Psoas muscle (tissue), 8 donors: ENCODE measurements around the gene ISOC2. TPM values are rescaled to one million over a fixed set of nuclear protein-coding genes. Genes with fewer than 3 reads are reported as not detected.
A peak's percentile ranks its signal among the peaks of the same experiment; 100 is the strongest.
"Not testable (repeated sequence)": the region's sequence is repeated elsewhere in the genome, so short reads cannot be mapped to it uniquely, and the experiment has no call there.

Experiments
- ATAC-seq, 4 donors: fragments of 200-7000 bp; cut with Tn5 transposase; one replicate each; pipeline ENCODE4 v1.9.1; 2020; ENCODE audit warnings: moderate library complexity in 3 of 4, mild to moderate bottlenecking in 2 of 4
- DNase-seq, 2 donors: peaks; one replicate each; pipeline ENCODE4 v3.0.0-alpha.2; 2020
- H3K27ac ChIP-seq: fragments of 200-600 bp; one replicate; pipeline ENCODE4 v1.8.0; 2022
- H3K27me3 ChIP-seq, 3 donors: fragments of 200-600 bp in 1 of 3; one replicate each; pipeline versions ENCODE4 v1.6.1 to v1.8.0; 2013 to 2022; ENCODE audit warnings: low read length in 2 of 3, mild to moderate bottlenecking in 2 of 3, moderate library complexity in 1 of 3; ENCODE audit not compliant: insufficient read depth in 3 of 3
- H3K36me3 ChIP-seq, 2 donors: fragments of 200-600 bp in 1 of 2; one replicate each; pipeline versions ENCODE4 v1.6.1 to v1.8.0; 2013 to 2022; ENCODE audit warnings: low read depth in 1 of 2, mild to moderate bottlenecking in 1 of 2, moderate library complexity in 1 of 2; ENCODE audit not compliant: insufficient read depth in 1 of 2
- H3K4me1 ChIP-seq: fragments of 200-600 bp; one replicate; pipeline ENCODE4 v1.8.0; 2022
- H3K4me3 ChIP-seq: fragments of 200-600 bp; one replicate; pipeline ENCODE4 v1.8.0; 2022; ENCODE audit warnings: mild to moderate bottlenecking
- H3K9me3 ChIP-seq: fragments of 200-600 bp; one replicate; pipeline ENCODE4 v1.8.0; 2022
- CTCF ChIP-seq: fragments of 200-600 bp; IDR thresholded peaks from one replicate; pipeline ENCODE4 v1.8.0; 2022; ENCODE audit warnings: antibody characterized with exemption
- WGBS, 3 donors: extraction: QIAGEN DNeasy Blood & Tissue Kit; methylation state at CpG; one replicate each; pipeline versions ENCODE4 v1.1.6 to v1.1.7; 2013; 5-methylcytosine and 5-hydroxymethylcytosine counted together
- intact Hi-C, 2 donors: fragments of 100-400 bp; cut with DNase I; formaldehyde crosslinking; loops; one replicate each; pipeline versions ENCODE4 v1.11.0 to v1.14.2; 2022
- polyA plus RNA-seq, 3 donors: library from polyadenylated mRNA; stranded (reverse); fragments of 200-250 nt; gene quantifications; one replicate each; pipeline ENCODE4 v1.2.3, GENCODE V29; 2013
- total RNA-seq, 4 donors: library from RNA; stranded (reverse); fragmentation: NEBNext Ultra II Directional in 2 of 4; extraction: Animal tissue kit (Norgen Biotek cat#: 25700) in 2 of 4; gene quantifications; one replicate each; pipeline versions ENCODE4 v1.2.1 to v1.2.4, GENCODE V29; 2021 to 2023
- donor health status: healthy with polysubstance abuse.
- donor health status: DM: no; HTN: no; CAD: no; lungs with moderate emphysema.
- donor health status: Bipolar disorder and iron deficiency.
- donor health status: healthy.
- donor health status: DM: yes; HTN: yes; CAD: no.
- donor health status: DM: no; HTN: no; CAD: no.
- donor health status: DM: no; HTN: no; CAD: no.
- donor health status: DM: yes; HTN: yes; CAD: no.

ISOC2 gene
- total and polyA plus RNA-seq, 7 donors = 32.0 to 177 (median 78.0) TPM

- TF ChIP-seq CTCF = no peak
- no peak for ATAC-seq
- Histone ChIP-seq H3K4me3 (no peak overlapping the region), H3K36me3 (no peaks in the 10 kb centered on the region), H3K9me3 (no peaks in the 10 kb centered on the region), H3K27me3 (peaks cover 0 to 59% (median 32%) of the 10 kb centered on the region in 3 donors), H3K4me1 (no peaks in the 10 kb centered on the region), H3K27ac (no peak overlapping the region)
- 83 to 100% (median 96%) methylated on average over 1 of the region's 1 CpG for WGBS, 3 donors
- no peak for DNase-seq
- intact Hi-C loops = no loop called here
Observed at GRCh38 chr19:55431183-55431582, 30.3 kb downstream of the ISOC2 start.

DNA sequence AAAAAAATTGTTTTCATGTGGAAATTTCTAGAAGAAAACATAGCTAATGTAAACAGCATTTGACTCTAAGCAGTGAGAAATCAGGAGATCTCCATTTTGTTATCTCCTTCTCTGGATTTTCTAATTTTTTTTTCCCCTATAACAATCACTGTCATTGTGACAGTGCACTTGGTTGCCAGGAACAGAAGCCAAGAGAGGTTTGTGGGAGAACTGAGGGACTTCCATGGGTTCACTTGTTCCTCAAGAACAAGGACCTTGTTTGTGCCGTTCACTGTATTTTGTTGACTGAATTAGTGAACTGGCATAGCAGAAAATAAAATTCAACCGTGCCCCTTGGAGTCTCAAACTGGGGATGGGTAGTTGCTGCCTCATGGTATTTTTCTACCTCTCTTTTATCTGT is 35.4 kb downstream of the ISOC2 start:
- WGBS, 3 donors = 26 to 38% (median 29%) methylated on average over 2 of the region's 2 CpGs
- Histone ChIP-seq H3K27me3 (peaks cover 0 to 57% (median 9%) of the 10 kb centered on the region in 3 donors), H3K4me1 (no peaks in the 10 kb centered on the region), H3K36me3 (no peaks in the 10 kb centered on the region), H3K27ac (no peak overlapping the region), H3K9me3 (no peaks in the 10 kb centered on the region), H3K4me3 (no peak overlapping the region)
- DNase-seq (no peak), ATAC-seq (no peak)
- TF ChIP-seq CTCF = no peak
- intact Hi-C loops = no loop called here

DNA sequence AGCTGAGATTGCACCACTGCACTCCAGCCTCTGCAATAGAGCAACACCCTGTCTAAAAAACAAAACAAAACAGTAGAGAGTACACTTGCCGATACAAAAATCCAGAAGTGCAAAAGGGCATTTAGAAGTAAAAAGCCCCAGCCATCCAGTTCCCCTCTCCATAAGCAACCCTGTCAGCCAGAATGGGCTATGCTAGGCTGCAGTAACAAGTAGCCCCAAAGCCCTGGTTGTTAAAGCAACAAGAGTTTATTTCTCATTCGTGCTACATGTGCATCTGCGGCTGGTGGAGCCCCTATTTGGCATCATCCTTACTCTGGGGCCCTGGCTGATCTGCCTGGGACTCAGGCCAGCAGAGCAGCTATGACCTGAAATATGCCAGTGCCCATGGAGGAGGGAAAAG is 36.9 kb downstream of the ISOC2 start:
- no peak overlapping the region for H3K27ac ChIP-seq
- H3K4me1 ChIP-seq = no peaks in the 10 kb centered on the region
- intact Hi-C loops = no loop called here
- WGBS, 3 donors = 39 to 51% (median 51%) methylated on average over 3 of the region's 3 CpGs
- no peak overlapping the region for H3K4me3 ChIP-seq
- H3K36me3 ChIP-seq = no peaks in the 10 kb centered on the region
- ATAC-seq = no peak
- H3K9me3 ChIP-seq = no peaks in the 10 kb centered on the region
- peak in 1 of 2 donors; percentile 12 for DNase-seq
- H3K27me3 ChIP-seq = peaks cover 0 to 53% (median 7%) of the 10 kb centered on the region in 3 donors
- no peak for TF ChIP-seq CTCF

DNA sequence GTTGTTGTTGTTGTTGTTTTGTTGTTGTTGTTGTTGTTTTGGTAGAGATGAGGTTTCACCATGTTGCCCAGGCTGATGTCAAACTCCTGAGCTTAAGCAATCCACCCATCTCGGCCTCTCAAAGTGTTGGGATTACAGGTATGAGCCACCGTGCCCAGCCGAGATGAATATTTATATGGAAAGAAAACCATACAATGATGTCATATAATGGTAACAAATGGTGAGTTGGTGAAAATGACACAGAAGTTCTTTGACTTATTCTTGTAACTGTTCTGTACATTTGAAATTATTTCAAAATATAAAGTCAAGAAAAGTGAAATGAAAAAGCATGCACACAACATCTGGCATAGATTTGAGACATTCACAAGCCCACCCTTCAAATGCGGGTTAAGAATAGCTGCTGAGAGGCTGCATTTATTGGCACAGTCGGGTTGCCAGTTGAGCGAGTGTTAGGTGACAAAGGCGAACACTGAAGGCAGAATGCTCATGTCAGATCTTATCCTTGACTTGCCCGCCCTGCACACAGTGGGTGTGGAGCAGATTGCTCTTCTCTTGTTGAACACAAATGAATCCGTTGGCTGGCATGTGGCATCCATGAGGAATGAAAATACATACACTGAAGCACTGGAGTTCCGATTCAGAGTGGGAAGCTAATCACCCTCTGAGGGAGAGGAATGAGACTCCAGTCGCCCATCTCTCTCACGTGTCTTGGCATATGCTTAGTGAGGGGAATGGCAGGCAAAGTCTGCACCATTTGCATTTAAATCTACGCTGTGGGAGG is 38.0 kb downstream of the ISOC2 start:
- 55 to 57% (median 57%) methylated on average over 13 of the region's 13 CpGs for WGBS, 3 donors
- no peak for ATAC-seq
- no peaks in the 10 kb centered on the region for H3K4me1 ChIP-seq

DNA sequence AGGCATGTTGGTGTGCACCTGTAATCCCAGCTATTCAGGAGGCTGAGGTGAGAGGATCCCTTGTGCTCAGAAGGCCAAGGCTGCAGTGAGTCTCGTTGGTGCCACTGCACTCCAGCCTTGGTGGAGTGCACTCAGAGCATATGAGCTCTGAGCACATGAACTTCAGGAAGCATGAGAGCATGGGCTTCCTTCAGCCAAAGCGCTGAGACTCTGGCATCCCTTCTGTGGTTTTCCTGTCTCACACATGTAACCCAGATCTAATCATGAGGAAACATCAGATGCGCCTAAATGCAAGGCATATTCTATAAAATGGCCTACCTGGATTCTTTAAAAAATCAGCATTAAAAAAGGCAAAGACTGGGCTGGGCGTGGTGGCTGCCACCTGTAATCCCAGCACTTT is 40.2 kb downstream of the ISOC2 start:
- H3K36me3 ChIP-seq, DNase-seq, H3K27ac ChIP-seq, H3K9me3 ChIP-seq, ATAC-seq, H3K4me3 ChIP-seq, H3K4me1 ChIP-seq, intact Hi-C loops: not testable (repeated sequence)
- WGBS, 3 donors = 54 to 64% (median 61%) methylated on average over 4 of the region's 4 CpGs
- H3K27me3 ChIP-seq = peaks cover 0 to 40% (median 3%) of the 10 kb centered on the region in 3 donors

More for the DNA sequence above, 38.0 kb downstream of the ISOC2 start:
- H3K4me3 ChIP-seq = no peak overlapping the region
- H3K27me3 ChIP-seq = peaks cover 0 to 42% (median 6%) of the 10 kb centered on the region in 3 donors
- intact Hi-C loops = no loop called here
- H3K9me3 ChIP-seq = no peaks in the 10 kb centered on the region
- peak in 1 of 2 donors; percentile 6 for DNase-seq
- no peak overlapping the region for H3K27ac ChIP-seq
- no peaks in the 10 kb centered on the region for H3K36me3 ChIP-seq
- TF ChIP-seq CTCF = no peak
